NT2/D1 (cell line): ENCODE measurements around the gene ROPN1L.

Source experiments
- SUZ12 ChIP-seq: IDR thresholded peaks from 2 replicates; pipeline ENCODE4 v1.6.1; 2011; ENCODE audit not compliant: insufficient read length, insufficient read depth; ENCODE audit errors: extremely low read depth
- YY1 ChIP-seq: IDR thresholded peaks from 2 replicates; pipeline ENCODE4 v1.6.1; 2011; ENCODE audit not compliant: insufficient read length, insufficient read depth
- ZNF274 ChIP-seq: IDR thresholded peaks from 2 replicates; pipeline ENCODE4 v1.6.1; 2011; ENCODE audit warnings: mild to moderate bottlenecking, low read depth, low read length

GRCh38 chr5:10406651-10407050, 35.0 kb upstream of the ROPN1L start:
- TF ChIP-seq YY1: no peak
- no peak for TF ChIP-seq ZNF274
- no peak for TF ChIP-seq SUZ12
